OCI-LY3 (cell line): ENCODE results near the gene GUSB.
"Not testable (repeated sequence)": the region's sequence is repeated elsewhere in the genome, so short reads cannot be mapped to it uniquely, and the experiment has no call there.

ENCODE experiments used
- H2AFZ ChIP-seq: fragments of 200-600, 300-600 bp; shearing (Covaris generic); 2 replicates; pipeline ENCODE4 v1.6.0; 2014; ENCODE audit warnings: antibody characterized with exemption, low read depth, low read length
- H3K27ac ChIP-seq: fragments of 200-600, 300-600 bp; sonication (generic); 2 replicates; pipeline ENCODE4 v1.5.1; 2014; ENCODE audit warnings: mild to moderate bottlenecking, low read length, moderate library complexity, mixed read lengths
- H3K27me3 ChIP-seq: fragments of 200-600, 300-600 bp; sonication (generic); 2 replicates; pipeline ENCODE4 v1.6.1; 2014; ENCODE audit warnings: low read depth, low read length, mixed read lengths
- H3K36me3 ChIP-seq: fragments of 200-600, 300-600 bp; sonication (generic); replicated peaks from 2 replicates; pipeline ENCODE3; 2014; ENCODE audit warnings: low read depth, low read length, mixed read lengths
- H3K4me1 ChIP-seq: fragments of 300-600, 200-600 bp; sonication (generic); 2 replicates; pipeline ENCODE4 v1.6.1; 2014; ENCODE audit warnings: low read length, mixed read lengths
- H3K4me2 ChIP-seq: fragments of 200-600, 300-600 bp; sonication (generic); 2 replicates; pipeline ENCODE4 v1.6.1; 2014; ENCODE audit warnings: low read length, mixed read lengths
- H3K4me3 ChIP-seq: fragments of 300-600, 200-600 bp; sonication (generic); 2 replicates; pipeline ENCODE4 v1.5.1; 2014; ENCODE audit warnings: antibody characterized with exemption, mild to moderate bottlenecking, low read length, moderate library complexity
- H3K79me2 ChIP-seq: fragments of 300-600, 200-600 bp; shearing (Covaris generic); 2 replicates; pipeline ENCODE4 v1.6.1; 2014; ENCODE audit warnings: mild to moderate bottlenecking, low read length, mixed read lengths
- H3K9ac ChIP-seq: fragments of 300-600, 200-600 bp; shearing (Covaris generic); 2 replicates; pipeline ENCODE4 v1.6.0; 2014; ENCODE audit warnings: mild to moderate bottlenecking, low read length, moderate library complexity
- H3K9me3 ChIP-seq: fragments of 200-600, 300-600 bp; shearing (Covaris generic); 2 replicates; pipeline ENCODE4 v1.6.1; 2014; ENCODE audit warnings: low read length, mixed read lengths; ENCODE audit not compliant: insufficient read depth
- H4K20me1 ChIP-seq: fragments of 200-600, 300-600 bp; sonication (generic); 2 replicates; pipeline ENCODE4 v1.6.1; 2016; ENCODE audit warnings: low read length, mixed read lengths; ENCODE audit not compliant: insufficient read depth
- CTCF ChIP-seq: fragments of 200-600, 300-600 bp; sonication (generic); IDR thresholded peaks from 2 replicates; pipeline ENCODE4 v1.5.1; 2014; ENCODE audit warnings: antibody characterized with exemption, low read length, low read depth
- EZH2phosphoT487 ChIP-seq: fragments of 200-600 bp; shearing (Covaris generic); IDR thresholded peaks from 2 replicates; pipeline ENCODE4 v1.6.1; 2018; ENCODE audit warnings: antibody characterized with exemption, mixed run types, low read depth

Gene GUSB

GRCh38 chr7:65951837-65952578 lies 30.0 kb downstream of the GUSB start:
- TF ChIP-seq EZH2phosphoT487 (no peak), CTCF (no peak)
- Histone ChIP-seq H3K27me3 (no peaks in the 10 kb centered on the region), H3K36me3 (peaks cover 20% of the 10 kb centered on the region), H3K9ac (no peak overlapping the region), H3K4me2 (no peak overlapping the region), H2AFZ (no peak overlapping the region), H3K4me1 (no peaks in the 10 kb centered on the region), H3K27ac (no peak overlapping the region), H3K9me3 (no peaks in the 10 kb centered on the region), H3K79me2 (no peaks in the 10 kb centered on the region), H4K20me1 (no peaks in the 10 kb centered on the region), H3K4me3 (no peak overlapping the region)

- TF ChIP-seq EZH2phosphoT487: no peak
- no peak for TF ChIP-seq CTCF
- no peak overlapping the region for H3K4me3 ChIP-seq
- H2AFZ ChIP-seq: no peak overlapping the region
- H3K36me3 ChIP-seq: no peaks in the 10 kb centered on the region
- no peak overlapping the region for H3K4me2 ChIP-seq
- H3K79me2 ChIP-seq: 0 out of 2 replicates have a peak, but pooled peaks cover 4% of the 10 kb centered on the region
- H3K27me3 ChIP-seq: no peaks in the 10 kb centered on the region
- no peak overlapping the region for H3K27ac ChIP-seq
- H4K20me1 ChIP-seq: no peaks in the 10 kb centered on the region
- H3K9ac ChIP-seq: no peak overlapping the region
- H3K4me1 ChIP-seq: no peaks in the 10 kb centered on the region
- H3K9me3 ChIP-seq: no peaks in the 10 kb centered on the region
These were observed 35.1 kb downstream of the GUSB start for GRCh38 chr7:65946904-65947303.

- not testable (repeated sequence) for H3K36me3 ChIP-seq, H3K27me3 ChIP-seq, H4K20me1 ChIP-seq, H3K4me2 ChIP-seq, H2AFZ ChIP-seq, H3K27ac ChIP-seq, H3K4me3 ChIP-seq, H3K4me1 ChIP-seq, H3K9me3 ChIP-seq, H3K9ac ChIP-seq, H3K79me2 ChIP-seq
These were observed 36.2 kb downstream of the GUSB start for GRCh38 chr7:65945787-65946186.

GRCh38 chr7:65938336-65938895 lies 43.6 kb downstream of the GUSB start:
- Histone ChIP-seq H3K27ac (no peak overlapping the region), H3K9me3 (no peaks in the 10 kb centered on the region), H4K20me1 (no peaks in the 10 kb centered on the region; the same call in none of the 2 replicates), H3K9ac (no peak overlapping the region), H2AFZ (no peak overlapping the region), H3K36me3 (peaks cover 11% of the 10 kb centered on the region), H3K4me2 (no peak overlapping the region), H3K27me3 (no peaks in the 10 kb centered on the region), H3K4me3 (no peak overlapping the region), H3K4me1 (no peaks in the 10 kb centered on the region), H3K79me2 (peaks cover 48% of the 10 kb centered on the region)
- TF ChIP-seq CTCF: no peak
- TF ChIP-seq EZH2phosphoT487: no peak
